NCI-H2171 (cell line): ENCODE results near the gene ANTXRL.
"Not testable (repeated sequence)": the region's sequence is repeated elsewhere in the genome, so short reads cannot be mapped to it uniquely, and the experiment has no call there.

ENCODE experiments used
- DNase-seq: peaks from one replicate; lab custom pipeline; 2025; lab: John Stamatoyannopoulos, UW

Gene ANTXRL

DNA sequence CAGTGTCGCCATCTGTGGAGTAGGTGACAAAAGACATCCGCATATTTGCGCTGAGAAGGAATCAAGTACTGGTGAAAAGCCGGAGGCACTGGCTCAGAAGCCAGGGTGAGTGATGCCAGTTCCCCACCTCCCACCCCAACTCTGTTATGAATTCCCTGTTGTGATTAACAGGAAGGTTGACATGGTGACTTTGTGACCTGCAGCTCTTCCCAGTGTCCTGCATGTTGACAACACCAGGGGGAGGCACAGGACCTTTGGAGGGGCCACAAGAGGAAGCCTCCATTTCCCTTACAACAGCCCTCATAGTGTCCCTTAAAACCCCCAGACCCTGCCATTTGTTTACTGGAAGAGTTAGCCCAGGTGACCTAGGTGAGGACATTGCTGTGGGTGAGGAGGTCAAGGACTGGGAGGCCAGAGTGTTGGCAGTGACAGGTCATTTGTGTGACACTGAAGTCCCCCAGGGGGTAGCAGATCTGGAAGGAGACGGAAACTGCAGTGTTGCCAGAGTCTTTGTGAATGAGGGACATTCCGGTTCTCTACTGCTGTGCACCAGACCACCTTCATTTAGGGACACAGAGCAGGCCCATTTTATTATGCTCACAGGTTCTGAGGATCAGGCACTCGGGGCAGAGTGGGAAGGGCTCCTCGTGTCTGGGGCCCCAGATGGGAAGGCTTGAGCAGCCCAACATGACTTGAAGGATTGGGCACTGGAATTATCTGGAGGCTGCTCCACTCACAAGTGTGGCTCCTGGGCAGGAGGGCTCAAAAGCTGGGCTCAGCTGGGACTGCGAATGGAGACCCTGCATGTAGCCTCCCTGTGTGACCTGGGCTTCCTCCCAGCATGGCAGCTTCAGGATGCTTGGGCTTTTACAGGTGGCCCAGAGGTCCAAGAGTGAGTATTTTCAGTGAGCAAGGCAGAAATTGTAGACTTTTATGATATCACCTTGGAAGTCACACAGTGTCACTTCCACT, 13.0 kb upstream of the ANTXRL start:
- no peak for DNase-seq

DNA sequence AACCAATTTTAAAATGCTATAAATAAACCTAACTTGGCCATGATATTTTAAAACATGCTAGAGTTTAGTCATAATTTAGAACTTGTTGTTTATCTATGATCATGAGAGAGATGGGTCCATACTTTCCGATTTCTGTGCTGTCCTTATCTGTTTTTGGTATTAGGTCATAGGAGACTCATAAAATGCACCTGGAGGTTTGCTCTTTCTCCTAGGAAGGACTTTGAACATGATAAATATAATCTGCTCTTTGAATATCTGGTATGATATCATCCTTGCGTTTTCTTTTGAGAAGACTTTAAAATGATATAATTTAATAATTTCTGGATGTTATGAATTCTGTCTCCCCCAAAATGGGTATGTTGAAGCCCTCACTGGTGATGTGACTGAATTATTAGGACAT, 9.0 kb upstream of the ANTXRL start:
- DNase-seq: no peak

DNA sequence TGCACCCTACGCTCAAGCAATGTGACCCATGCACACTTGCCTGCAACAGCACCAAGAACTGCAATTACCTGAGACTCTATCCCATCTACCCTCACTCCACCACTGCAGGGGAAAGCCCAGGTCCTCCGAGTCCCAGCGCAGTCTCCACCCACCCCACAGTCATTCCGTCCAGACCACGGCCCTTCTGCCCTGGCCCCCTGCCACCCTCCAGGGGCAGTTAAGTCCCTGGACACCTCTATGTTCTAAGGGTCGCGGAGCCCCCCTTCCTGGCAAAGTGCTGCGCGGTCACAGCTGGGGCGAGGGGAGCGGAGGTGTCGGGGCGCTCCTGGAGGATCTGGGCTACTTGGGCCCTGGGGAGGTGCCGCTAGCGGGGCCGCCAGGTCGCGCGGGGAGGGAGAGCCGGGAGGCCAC, 4.4 kb upstream of the ANTXRL start:
- DNase-seq: not testable (repeated sequence)

DNA sequence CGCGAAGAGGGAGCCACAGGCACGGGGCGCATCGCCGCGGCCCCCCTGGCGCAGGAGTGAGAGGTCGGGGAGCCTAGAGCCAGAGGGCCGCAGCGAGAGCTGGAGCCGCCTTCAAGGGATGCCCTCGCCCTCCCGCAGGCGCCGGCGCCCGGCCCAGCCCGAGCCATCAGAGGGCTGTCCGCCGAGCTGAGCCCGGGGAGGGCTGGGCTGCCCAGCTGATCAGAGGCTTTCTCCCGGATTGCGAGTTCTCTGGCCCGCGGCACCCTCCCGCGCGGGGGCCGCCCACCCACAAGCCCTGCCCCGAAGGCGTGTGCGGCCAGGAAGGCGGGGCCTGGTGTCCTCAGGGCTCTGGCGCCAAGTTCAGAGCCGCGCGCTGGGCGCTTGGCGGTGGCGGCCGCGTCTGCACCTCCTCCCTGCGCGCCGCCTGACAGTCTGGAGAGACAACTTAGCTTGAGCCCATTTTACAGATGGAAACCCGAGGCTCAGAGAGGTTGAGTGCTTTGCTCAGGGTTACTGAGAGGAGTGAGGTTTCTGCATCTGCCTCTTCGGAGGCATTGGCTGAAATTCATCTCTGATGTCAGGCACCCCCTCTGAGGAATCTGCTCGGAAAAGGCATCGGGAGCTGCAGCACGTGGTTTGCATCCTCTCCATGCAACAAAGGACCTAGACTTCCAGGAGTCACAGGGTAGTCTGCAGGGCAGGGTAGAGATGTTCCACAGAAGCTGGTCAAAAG, 3.8 kb upstream of the ANTXRL start:
- no peak for DNase-seq

DNA sequence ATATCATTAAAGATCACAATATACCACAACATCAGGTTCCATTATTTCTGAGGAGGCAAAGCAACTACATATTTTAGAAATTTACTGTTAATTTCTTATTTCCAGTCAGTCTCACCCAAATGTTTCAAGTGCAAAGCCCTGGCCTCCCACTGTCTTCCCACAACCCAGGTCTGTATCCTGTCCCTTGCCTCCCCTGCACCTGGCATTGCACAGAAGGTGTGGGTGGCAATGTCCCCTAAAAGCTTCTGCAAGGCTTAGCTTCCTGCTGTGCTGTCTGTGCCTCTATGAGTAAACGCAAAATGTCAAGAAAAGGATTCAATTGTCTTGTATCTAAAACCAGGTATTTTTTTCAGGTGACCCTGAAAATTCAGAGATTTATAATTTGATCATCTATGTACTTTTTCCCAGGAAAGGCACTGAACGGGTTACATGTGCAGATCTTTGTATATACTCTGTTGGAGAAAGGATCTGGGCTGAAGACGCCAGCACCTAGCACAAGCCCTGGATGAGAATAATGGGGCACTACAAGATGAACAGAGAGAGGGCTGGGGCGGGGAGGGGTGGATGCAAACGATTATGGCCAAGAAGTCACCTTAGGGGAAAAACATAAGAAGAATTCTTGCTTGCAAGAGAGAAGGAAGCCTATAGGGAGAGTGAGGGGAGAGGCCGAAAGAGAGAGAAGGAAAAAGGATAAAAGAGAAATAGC, 3.1 kb upstream of the ANTXRL start:
- DNase-seq: no peak

DNA sequence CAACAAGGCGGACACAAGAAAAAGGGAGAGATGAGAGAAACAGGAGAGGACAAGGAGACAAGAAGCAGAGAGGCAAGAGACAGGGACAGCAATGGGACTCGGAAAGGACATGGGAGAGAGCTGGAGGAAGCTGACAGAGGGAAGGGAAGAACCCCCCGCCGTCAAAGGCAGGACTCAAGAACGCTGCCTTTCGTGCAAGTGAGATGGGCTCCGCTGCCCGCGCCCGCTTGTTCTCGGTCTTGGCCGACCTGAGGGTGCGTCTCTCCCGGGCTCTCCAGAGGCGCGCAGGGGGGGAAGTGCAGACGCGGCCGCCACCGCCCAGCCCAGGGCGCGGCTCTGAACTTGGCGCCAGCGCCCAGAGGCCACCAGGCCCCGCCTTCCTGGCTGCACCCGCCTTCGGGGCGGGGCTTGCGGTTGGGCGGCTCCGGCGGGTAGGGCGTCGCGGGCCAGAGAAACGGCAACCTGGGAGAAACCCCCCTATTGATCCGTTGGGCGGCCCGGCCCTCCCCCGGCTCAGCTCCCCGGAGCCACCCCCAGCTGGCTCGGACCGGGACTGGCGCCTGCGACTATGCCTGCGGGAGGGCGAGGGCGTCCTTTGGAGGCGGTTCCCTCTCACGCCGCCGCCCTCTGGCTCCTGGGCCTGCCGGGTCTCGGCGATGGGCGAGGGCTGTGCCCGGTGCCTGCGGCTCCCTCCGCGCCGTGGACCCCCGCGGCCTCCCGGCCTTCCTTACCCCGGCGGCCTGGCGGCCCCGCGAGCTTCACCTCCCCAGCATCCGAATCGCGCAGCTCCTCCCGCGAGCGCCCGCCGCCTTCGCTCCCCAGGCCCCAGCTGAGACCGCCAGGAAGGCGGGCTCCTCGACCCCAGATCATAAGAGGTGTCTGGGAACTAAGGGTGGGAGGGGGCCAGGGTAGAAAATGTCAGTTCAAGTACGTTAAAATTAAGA, 2.2 kb upstream of the ANTXRL start:
- DNase-seq: peak; percentile 69

DNA sequence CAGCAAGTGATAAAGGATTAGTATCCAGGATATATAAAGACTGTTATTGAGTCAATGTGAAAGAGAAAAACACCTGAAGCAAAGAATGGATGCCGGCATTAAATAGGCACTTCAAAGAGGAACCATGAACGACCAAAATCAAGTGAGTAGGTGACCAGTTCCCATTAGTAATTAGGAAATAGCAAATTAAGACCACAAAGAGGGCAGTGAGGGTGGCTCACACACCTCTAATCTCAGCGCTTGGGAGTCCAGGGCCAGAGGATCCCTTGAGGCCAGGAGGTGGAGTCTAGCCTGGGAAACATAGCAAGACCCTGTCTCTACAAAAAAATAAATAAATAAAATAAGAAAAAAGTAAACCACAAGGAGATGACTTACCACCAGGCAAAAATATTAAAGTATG, 1.5 kb upstream of the ANTXRL start:
- no peak for DNase-seq

DNA sequence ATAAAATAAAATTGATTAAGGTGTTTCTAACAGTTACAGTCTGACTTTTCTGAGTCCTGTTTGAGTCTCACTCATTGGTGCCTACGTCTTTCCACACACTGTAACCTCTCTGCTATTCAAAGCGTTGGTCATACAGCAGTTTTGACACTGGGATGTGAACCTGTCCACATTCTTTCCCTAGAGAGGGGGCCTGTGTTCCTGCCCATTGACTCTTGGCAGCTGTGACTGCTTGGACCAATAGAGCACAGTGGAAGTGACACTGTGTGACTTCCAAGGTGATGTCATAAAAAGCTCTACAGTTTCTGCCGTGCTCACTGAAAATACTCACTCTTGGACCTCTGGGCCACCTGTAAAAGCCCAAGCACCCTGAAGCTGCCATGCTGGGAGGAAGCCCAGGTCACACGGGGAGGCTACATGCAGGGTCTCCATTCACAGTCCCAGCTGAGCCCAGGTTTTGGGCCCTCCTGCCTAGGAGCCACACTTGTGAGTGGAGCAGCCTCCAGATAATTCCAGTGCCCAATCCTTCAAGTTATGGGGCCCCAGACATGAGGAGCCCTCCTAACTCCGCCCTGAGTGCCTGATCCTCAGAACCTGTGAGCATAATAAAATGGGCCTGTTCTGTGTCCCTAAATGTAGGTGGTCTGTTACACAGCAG, 704 bp upstream of the ANTXRL start:
- no peak for DNase-seq

DNA sequence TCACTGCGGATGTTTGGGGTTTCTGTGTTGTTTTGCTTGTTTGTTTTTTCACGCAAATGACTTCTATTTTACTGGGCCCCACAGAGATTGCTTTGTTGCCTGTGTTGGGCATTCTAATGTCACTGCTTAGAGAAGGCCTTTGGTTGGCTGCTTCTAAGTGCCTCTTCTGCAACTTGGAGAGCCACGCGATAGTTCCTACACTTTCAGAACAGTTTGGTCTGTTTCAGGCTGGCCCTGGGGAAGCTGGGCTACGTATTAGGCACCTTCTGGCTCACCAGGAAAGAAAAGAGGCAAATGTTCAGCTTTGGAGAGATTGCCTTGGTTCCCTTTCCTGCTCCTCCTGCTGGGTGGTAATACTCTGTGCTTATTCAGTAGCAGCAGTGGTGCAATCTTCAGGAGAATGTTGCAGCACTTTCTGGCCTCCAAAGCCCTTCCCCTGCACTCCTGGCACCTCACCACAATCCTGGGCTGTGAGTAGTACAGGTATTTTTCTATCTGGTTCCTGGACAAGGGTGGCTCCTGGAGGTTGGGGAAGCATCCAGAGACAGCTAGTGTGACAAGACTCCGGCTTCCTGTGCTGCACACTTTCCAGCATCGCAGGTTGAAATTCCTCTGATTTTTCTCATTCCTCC, 1.2 kb downstream of the ANTXRL start:
- DNase-seq: no peak

DNA sequence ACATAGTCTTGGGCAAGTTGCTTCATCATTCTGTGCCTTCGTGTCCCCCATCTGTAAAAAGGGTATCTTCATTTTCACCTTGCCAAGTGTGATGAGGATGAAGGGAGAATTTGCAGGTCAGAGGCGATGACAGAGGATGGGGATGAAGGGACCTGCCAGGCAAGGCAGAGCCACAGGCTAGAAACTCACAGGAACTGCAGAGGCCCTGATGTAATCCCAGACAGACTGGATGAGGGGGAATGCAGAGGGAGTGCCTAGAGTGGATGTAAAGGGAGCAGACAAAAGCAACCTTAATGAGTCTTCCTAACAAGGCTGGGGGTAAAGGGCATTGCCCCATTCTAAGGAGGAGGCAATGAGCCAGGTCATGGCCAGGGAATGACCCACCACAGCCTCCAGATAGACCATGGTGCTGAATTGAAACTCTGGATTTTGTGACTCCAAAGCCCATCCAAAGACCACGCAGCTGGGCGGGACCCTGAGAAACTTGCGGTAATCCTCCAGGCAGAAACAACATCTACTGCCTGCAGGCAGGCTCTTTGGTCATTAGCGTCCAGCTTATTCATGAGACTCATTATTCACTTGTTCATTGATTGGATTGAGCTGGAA, 1.9 kb downstream of the ANTXRL start:
- no peak for DNase-seq

DNA sequence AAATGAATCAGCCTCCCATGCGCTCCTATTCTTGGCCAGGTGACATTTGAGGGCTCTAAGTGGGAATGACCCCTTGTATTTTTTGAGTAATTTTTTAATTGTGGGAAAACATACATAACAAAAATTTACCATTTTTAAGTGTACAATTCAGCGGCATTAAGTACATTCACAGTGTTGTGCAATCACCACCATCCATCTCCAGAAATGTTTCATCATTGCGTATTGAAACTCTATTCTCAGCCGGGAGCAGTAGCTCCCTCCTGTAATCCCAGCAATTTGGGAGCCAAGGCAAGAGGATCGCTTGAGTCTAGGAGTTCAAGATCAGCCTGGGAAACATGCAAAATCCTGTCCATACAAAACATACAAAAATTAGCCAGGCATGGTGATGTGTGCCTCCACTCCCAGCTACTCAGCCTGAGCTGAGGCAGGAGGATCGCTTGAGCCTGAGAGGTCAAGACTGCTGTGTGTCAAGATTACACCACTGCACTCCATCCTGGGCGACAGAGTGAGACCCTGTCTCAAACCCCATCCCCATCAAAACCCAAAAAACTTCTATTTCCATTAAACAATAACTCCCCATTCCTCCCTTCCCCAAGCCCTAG, 2.5 kb downstream of the ANTXRL start:
- DNase-seq: no peak

DNA sequence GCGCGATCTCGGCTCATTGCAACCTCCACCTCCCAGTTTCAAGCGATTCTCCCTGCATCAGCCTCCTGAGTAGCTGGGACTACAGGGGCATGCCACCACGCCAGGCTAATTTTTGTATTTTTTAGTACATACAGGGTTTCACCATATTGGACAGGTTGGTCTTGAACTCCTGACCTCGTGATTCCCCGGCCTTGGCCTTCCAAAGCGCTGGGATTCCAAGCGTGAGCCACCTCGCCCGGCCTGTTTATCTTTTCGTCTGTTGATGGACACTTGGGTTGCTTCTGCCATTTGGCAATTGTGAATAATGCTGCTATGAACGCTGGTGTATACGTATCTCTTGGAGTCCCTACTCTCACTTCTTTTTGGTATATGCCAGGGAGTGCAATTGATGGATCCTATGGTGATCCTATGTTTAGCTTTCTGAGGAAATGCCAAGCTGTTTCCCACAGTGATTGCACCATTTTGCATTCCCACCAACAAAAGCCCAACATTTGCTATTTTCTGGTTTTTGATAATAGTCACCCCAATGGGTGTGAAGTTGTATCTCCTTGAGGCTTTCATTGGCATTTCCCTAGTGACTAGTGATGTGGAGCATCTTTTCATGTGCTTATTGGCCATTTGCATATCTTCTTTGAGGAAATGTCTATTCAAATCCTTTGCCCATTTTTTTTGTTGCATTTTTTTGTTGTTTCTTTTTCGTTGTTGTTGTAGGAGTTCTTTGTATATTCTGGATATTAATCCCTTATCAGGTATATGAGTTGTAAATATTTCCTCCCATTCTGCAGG, 3.5 kb downstream of the ANTXRL start:
- no peak for DNase-seq

DNA sequence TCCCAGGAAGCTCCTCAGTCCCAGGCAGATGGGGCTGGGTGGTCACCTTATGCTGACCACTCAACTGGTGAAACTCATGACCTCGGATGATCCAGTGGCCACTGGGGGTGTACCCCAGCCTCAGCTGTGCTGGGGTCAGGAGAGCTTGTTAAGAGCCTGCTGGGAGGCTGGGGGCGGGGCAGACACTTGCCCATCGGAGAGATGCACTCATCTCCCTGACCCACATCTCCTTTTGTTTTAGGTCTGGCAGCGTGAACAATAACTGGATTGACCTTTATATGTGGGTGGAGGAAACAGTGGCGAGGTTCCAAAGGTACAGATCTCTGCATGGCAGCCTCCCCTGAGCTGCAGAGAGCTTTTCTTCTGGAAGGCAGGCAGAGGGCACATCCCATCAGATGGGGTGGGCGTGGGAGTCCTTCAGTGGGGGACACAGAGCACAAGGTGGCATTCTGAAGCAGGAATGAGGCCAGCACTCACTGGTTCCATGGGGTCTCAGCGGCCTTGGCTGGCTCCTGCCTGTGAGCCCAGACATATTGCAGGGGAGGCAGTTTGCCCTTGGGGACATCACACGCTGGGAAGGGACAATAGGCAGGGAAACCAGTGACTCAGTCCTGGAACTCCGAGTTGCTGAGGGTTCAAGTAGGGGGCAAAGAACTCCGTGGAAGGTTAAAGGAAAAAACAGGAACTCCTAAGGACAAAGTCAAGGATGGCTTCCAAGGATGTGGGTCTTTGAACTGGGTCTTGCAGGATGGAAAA, 5.2 kb downstream of the ANTXRL start:
- DNase-seq: no peak

DNA sequence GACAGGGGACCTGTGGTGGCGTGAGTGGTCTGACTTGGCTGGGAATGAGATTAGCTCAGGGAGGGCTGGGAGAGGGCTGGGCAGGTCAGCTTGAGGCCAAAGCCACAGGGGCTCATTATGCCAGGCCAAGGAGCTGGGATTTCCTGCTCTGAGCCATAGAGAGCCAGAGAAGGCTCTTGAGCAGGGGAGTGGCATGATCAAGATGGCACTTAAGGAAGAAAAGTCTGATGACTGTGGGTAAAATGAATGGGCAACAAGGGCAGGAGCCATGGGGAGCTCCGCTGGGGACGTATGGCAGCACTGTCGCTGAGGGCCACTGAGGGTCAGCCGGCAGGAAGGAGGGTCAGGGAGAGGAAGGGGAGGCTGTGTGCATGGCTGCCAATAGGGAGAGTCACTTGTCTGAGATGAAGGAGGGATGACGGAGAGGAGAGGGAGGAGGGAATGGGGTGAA, 5.8 kb downstream of the ANTXRL start:
- no peak for DNase-seq

DNA sequence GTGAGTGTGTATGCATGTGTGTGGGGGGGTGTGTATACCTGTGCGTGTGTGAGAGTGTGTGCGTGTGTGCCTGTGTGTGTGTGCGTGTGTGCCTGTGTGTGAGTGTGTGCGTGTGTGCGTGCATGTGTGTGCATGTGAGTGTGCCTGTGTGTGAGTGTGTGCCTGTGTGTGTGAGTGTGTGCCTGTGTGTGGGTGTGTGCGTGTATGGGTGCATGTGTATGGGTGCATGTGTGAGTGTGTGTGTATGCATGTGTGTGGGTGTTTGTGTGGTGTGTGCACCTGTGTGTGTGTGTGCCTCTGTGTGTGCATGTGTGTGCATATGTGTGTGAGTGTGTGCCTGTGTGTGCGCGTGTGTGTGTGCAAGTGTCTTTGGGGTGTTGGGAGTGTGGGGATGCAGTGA, 6.4 kb downstream of the ANTXRL start:
- no peak for DNase-seq

DNA sequence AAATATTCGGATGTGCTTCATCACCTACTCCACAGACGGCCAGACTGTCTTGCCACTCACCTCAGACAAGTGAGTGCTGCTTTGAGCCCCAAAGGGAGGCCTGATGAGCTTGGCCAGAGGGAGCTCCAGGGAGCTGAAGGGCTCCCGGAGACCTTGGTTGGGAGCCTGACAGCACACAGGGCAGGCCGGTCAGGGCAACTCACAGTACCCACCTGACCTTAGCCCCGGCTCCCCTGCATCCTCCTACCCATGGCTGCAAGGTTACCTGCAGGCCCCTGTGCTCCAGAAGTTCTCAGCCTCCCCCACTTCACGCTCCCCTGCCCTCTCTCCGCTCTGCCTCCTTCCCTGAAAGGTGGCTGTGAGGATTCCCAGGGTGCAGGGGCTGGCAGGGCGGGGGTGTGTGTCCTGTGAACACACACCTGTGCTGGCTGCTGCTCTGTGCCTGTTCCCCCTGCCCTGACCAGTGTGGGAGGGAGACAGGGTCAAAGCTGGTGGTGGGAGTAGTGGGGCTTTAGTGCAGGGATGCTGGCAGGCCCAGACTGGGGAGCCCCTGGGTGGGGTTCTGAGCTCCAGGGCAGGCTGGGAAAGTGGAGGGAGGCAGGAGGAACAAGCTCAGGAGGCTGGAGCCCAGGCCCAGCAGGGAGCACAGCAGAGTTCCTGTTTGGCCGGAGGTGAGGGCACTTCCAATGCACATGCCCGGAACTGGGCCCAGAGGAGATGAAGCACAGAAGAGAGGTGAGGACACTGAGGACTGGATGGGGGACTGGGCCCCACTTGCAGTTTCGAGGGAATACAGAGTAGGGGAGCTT, 7.2 kb downstream of the ANTXRL start:
- no peak for DNase-seq

DNA sequence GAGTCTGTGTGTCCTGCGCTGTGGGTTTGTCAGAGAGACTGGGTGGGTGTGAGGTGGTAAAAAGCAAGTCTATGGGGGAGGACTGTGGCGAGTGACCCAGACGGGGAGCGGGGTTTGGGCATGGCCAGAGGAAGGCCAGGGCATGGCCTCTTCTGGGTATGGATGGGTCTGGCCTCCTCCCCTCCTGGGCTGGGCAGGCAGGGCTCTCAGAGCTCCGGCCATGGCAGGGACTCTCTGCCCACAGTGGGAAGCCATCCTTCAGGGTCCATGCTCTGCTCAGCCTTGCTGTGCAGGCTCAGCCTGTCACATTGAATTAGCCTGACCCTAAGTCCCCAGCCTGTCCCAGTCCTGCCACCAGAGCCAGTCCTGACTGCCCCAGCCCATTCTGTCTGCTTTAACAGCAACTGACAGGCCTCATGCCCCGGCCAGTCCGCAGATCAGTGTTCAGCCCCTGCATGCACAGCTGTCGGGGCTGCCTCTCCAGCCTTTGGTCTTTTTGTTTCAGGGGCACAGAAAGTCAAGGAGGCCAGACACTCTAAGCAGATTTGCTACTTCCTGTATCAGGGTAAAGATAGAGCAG, 7.9 kb downstream of the ANTXRL start:
- DNase-seq: no peak
